ENCODE measurements around the gene ATF5.

ATF5 gene

GRCh38 chr19:49981603-49982593 lies 52.9 kb downstream of the ATF5 start:
- no peak overlapping the region for H3K9ac ChIP-seq
- H3K4me3 ChIP-seq = no peak overlapping the region
- peaks cover 49% of the 10 kb centered on the region for H4K20me1 ChIP-seq
- H3K9me3 ChIP-seq = no peaks in the 10 kb centered on the region
- peaks cover 75% of the 10 kb centered on the region for H3K36me3 ChIP-seq
- no peaks in the 10 kb centered on the region for H3K4me1 ChIP-seq
- no peak for TF ChIP-seq Cebpa-rat (IDR thresholded peaks at IDR 0.05)
- H3K4me2 ChIP-seq = no peak overlapping the region
- no peaks in the 10 kb centered on the region for H3K27me3 ChIP-seq
- no peak overlapping the region for H3K27ac ChIP-seq
